HepG2 (cell line): Measurements from ENCODE around the gene ZNF615. TPM values are rescaled to one million over a fixed set of nuclear protein-coding genes. Genes with fewer than 3 reads are reported as not detected.

ENCODE experiments used
- ADNP ChIP-seq: sonication (generic); formaldehyde crosslinking; IDR thresholded peaks from 2 replicates; pipeline ENCODE4 v1.4.0; 2020; ENCODE audit warnings: missing genetic modification reagents
- GATA4 ChIP-seq: sonication (generic); IDR thresholded peaks from 2 replicates; pipeline ENCODE4 v1.6.1; 2016; ENCODE audit warnings: antibody characterized with exemption, low read depth, borderline replicate concordance
- HCFC1 ChIP-seq: fragments of 150-350 bp; IDR thresholded peaks from 2 replicates; pipeline ENCODE4 v1.6.1; 2014; ENCODE audit warnings: low read depth, low read length
- LCORL ChIP-seq, 2 experiments: fragments of 450-650 bp in 1 of 2; sonication (generic) in 1 of 2; formaldehyde crosslinking in 1 of 2; IDR thresholded peaks; 2 replicates each; pipeline versions ENCODE4 v1.5.0 to v1.6.1; 2017 to 2020; ENCODE audit warnings: antibody characterized with exemption in 1 of 2, missing genetic modification reagents in 1 of 2
- MED8 ChIP-seq: sonication (generic); formaldehyde crosslinking; IDR thresholded peaks from 2 replicates; pipeline ENCODE4 v1.8.1; 2023; ENCODE audit warnings: mild to moderate bottlenecking, missing genetic modification reagents; ENCODE audit not compliant: insufficient replicate concordance
- SRSF9 ChIP-seq: fragments of 200-400 bp; formaldehyde crosslinking; IDR thresholded peaks from 2 replicates; pipeline ENCODE4 v1.6.1; 2018; ENCODE audit warnings: borderline replicate concordance, mild to moderate bottlenecking, low read depth, low read length; ENCODE audit not compliant: insufficient read depth, poor library complexity, severe bottlenecking
- TBX3 ChIP-seq: fragments of 450-650 bp; IDR thresholded peaks from 2 replicates; pipeline ENCODE4 v1.6.1; 2017; ENCODE audit warnings: antibody characterized with exemption, mild to moderate bottlenecking, inconsistent platforms, borderline replicate concordance
- YEATS4 ChIP-seq: sonication (generic); formaldehyde crosslinking; IDR thresholded peaks from 2 replicates; pipeline ENCODE4 v1.4.0; 2020; ENCODE audit warnings: missing genetic modification reagents, borderline replicate concordance
- YY1 ChIP-seq: IDR thresholded peaks from 2 replicates; pipeline ENCODE4 v1.6.1; 2011; ENCODE audit warnings: low read length, low read depth, moderate library complexity, mild to moderate bottlenecking; ENCODE audit not compliant: insufficient read depth, insufficient replicate concordance
- ZFP1 ChIP-seq: IDR thresholded peaks from 2 replicates; pipeline ENCODE4 v1.6.1; 2016
- ZKSCAN5 ChIP-seq: sonication (generic); formaldehyde crosslinking; IDR thresholded peaks from 2 replicates; pipeline ENCODE4 v1.5.1; 2020; ENCODE audit warnings: mild to moderate bottlenecking, missing genetic modification reagents
- ZNF703 ChIP-seq: sonication (generic); formaldehyde crosslinking; IDR thresholded peaks from 2 replicates; pipeline ENCODE4 v1.5.1; 2020; ENCODE audit warnings: missing genetic modification reagents, mild to moderate bottlenecking, moderate library complexity, borderline replicate concordance
- polyA plus RNA-seq, 8 experiments: library from polyadenylated mRNA; depleted of rRNA in 3 of 8; stranded (reverse) in 7 of 8; unstranded in 1 of 8; fragments of >200 nt; fragmentation: Illumina TruSeq in 4 of 8; extraction: Trizol in 4 of 8; gene quantifications; 2 replicates each; pipeline versions ENCODE4 v1.2.1 to v1.2.3, GENCODE V29; 2011 to 2016; ENCODE audit warnings: low read depth in 4 of 8, missing spikeins in 1 of 8, mixed read lengths in 1 of 8; ENCODE audit not compliant: insufficient read depth in 1 of 8
- total RNA-seq, 5 experiments: library from RNA; depleted of rRNA; stranded (reverse); fragments of >200 nt; fragmentation: Illumina TruSeq; extraction: Trizol; gene quantifications; 2 replicates each; pipeline ENCODE4 v1.2.3, GENCODE V29; 2016; ENCODE audit warnings: low read depth in 1 of 5
- TF ChIP-seq, protein P1 (sequence below): sonication (generic); formaldehyde crosslinking; IDR thresholded peaks from 2 replicates; pipeline ENCODE4 v1.4.0; 2020; ENCODE audit warnings: missing genetic modification reagents, borderline replicate concordance
- TF ChIP-seq, protein P2 (sequence below): sonication (generic); formaldehyde crosslinking; IDR thresholded peaks from 2 replicates; pipeline ENCODE4 v1.8.0; 2022; ENCODE audit warnings: missing genetic modification reagents, mild to moderate bottlenecking, borderline replicate concordance
- TF ChIP-seq, protein P3 (sequence below): sonication (generic); formaldehyde crosslinking; IDR thresholded peaks from 2 replicates; pipeline ENCODE4 v1.5.0; 2020; ENCODE audit warnings: mild to moderate bottlenecking, missing genetic modification reagents, borderline replicate concordance
- TF ChIP-seq, protein P4 (sequence below): sonication (generic); formaldehyde crosslinking; IDR thresholded peaks from 2 replicates; pipeline ENCODE4 v1.8.0; 2022; ENCODE audit warnings: missing genetic modification reagents, mild to moderate bottlenecking, inconsistent platforms, borderline replicate concordance
- TF ChIP-seq, protein P5 (sequence below): sonication (generic); formaldehyde crosslinking; IDR thresholded peaks from 2 replicates; pipeline ENCODE4 v1.4.0; 2020; ENCODE audit warnings: mild to moderate bottlenecking, missing genetic modification reagents, borderline replicate concordance

Gene ZNF615
- total and polyA plus RNA-seq, 2 of the 13 experiments (the other 11 are each of a cell fraction or from before 2014, with no cell fraction given) = 5.2 to 7.8 TPM

DNA sequence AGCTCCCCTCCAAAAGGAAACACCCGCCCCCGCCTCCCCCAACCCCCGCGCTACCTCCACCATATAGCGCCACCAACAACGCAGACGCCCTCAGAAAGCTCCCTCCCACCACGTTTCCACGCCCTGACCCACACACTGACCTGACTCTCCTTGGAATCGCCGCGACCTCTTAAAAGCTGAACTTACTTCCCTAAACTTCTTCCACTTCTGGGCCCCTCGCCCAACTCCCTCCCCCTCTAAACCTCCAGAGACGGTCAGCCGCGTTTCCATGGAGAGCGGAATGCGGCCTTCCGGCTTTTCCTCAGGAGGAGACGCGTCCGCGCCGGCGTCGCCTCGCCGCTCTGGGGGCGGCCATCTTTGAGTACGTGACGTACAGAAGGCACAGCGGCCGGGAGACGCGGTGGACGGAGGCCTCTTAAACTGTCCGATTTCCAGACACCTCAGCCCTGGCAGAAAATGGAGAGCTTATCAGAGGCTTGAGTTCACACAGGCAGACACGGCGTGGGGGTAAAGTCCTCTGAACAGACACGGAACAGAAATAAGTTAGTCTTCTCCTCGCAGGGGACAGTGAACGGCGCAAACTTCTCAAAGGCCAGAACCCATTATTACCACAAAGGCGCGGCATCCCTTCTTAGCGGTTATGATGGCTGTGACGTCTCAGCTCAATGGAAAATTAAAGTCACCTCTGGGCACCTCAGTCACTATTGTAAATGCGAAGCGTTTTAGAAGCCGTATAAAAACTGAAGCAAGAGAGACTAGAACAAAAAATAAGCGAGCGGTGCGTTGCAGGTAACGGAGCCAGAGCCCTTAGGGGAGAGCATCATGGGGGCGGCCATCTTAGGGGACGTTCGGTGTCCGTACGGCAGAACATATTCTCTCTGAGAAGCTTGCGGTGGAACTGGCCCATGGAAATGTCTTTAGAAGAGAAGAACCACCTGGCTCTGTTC, 40.8 kb upstream of the ZNF615 start, which contains the start of gene ZNF432 (continued):
- TF ChIP-seq, protein P1, sequence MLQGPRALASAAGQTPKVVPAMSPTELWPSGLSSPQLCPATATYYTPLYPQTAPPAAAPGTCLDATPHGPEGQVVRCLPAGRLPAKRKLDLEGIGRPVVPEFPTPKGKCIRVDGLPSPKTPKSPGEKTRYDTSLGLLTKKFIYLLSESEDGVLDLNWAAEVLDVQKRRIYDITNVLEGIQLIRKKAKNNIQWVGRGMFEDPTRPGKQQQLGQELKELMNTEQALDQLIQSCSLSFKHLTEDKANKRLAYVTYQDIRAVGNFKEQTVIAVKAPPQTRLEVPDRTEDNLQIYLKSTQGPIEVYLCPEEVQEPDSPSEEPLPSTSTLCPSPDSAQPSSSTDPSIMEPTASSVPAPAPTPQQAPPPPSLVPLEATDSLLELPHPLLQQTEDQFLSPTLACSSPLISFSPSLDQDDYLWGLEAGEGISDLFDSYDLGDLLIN (CRISPR knock-in tag) = no peak
- TF ChIP-seq ADNP (no peak), TBX3 (no peak), LCORL (IDR thresholded peaks at IDR 0.05) (no peak), LCORL (CRISPR knock-in tag; IDR thresholded peaks at IDR 0.05) (no peak; the same call in 1 of the 2 replicates), SRSF9 (no peak), YEATS4 (CRISPR knock-in tag) (peak; percentile 19; the same call in 1 of the 2 replicates), YY1 (peak; percentile 99), ZKSCAN5 (CRISPR knock-in tag) (no peak), MED8 (CRISPR knock-in tag) (peak; percentile 14), ZFP1 (CRISPR knock-in tag) (no peak), ZNF703 (CRISPR knock-in tag) (no peak), GATA4 (no peak; the same call in 1 of the 2 replicates), HCFC1 (peak; percentile 67)
- TF ChIP-seq, protein P2, sequence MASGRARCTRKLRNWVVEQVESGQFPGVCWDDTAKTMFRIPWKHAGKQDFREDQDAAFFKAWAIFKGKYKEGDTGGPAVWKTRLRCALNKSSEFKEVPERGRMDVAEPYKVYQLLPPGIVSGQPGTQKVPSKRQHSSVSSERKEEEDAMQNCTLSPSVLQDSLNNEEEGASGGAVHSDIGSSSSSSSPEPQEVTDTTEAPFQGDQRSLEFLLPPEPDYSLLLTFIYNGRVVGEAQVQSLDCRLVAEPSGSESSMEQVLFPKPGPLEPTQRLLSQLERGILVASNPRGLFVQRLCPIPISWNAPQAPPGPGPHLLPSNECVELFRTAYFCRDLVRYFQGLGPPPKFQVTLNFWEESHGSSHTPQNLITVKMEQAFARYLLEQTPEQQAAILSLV (CRISPR knock-in tag) = no peak
- TF ChIP-seq, protein P3, sequence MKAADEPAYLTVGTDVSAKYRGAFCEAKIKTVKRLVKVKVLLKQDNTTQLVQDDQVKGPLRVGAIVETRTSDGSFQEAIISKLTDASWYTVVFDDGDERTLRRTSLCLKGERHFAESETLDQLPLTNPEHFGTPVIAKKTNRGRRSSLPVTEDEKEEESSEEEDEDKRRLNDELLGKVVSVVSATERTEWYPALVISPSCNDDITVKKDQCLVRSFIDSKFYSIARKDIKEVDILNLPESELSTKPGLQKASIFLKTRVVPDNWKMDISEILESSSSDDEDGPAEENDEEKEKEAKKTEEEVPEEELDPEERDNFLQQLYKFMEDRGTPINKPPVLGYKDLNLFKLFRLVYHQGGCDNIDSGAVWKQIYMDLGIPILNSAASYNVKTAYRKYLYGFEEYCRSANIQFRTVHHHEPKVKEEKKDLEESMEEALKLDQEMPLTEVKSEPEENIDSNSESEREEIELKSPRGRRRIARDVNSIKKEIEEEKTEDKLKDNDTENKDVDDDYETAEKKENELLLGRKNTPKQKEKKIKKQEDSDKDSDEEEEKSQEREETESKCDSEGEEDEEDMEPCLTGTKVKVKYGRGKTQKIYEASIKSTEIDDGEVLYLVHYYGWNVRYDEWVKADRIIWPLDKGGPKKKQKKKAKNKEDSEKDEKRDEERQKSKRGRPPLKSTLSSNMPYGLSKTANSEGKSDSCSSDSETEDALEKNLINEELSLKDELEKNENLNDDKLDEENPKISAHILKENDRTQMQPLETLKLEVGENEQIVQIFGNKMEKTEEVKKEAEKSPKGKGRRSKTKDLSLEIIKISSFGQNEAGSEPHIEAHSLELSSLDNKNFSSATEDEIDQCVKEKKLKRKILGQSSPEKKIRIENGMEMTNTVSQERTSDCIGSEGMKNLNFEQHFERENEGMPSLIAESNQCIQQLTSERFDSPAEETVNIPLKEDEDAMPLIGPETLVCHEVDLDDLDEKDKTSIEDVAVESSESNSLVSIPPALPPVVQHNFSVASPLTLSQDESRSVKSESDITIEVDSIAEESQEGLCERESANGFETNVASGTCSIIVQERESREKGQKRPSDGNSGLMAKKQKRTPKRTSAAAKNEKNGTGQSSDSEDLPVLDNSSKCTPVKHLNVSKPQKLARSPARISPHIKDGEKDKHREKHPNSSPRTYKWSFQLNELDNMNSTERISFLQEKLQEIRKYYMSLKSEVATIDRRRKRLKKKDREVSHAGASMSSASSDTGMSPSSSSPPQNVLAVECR (CRISPR knock-in tag) = peak; percentile 90
- TF ChIP-seq, protein P4, sequence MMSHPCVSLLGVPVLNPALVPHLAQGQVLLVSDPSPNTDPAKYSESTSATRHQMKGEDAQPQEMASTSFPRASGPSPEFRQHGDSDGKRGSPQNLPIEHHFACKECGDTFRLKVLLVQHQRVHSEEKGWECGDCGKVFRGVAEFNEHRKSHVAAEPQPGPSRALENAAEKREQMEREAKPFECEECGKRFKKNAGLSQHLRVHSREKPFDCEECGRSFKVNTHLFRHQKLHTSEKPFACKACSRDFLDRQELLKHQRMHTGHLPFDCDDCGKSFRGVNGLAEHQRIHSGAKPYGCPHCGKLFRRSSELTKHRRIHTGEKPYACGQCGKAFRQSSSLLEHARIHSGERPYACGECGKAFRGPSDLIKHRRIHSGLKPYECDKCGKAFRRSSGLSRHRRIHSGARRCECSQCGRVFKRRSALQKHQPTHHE = no peak
- TF ChIP-seq, protein P5, sequence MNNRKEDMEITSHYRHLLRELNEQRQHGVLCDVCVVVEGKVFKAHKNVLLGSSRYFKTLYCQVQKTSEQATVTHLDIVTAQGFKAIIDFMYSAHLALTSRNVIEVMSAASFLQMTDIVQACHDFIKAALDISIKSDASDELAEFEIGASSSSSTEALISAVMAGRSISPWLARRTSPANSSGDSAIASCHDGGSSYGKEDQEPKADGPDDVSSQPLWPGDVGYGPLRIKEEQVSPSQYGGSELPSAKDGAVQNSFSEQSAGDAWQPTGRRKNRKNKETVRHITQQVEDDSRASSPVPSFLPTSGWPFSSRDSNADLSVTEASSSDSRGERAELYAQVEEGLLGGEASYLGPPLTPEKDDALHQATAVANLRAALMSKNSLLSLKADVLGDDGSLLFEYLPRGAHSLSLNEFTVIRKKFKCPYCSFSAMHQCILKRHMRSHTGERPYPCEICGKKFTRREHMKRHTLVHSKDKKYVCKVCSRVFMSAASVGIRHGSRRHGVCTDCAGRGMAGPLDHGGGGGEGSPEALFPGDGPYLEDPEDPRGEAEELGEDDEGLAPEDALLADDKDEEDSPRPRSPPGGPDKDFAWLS (CRISPR knock-in tag) = no peak
